ENCODE measurements around the gene CIRBP. TPM values are rescaled to one million over a fixed set of nuclear protein-coding genes. Genes with fewer than 3 reads are reported as not detected.
A peak's percentile ranks its signal among the peaks of the same experiment; 100 is the strongest.

Gene CIRBP
- total RNA-seq, 1 experiment from 2014 or later: 66.6 TPM

DNA sequence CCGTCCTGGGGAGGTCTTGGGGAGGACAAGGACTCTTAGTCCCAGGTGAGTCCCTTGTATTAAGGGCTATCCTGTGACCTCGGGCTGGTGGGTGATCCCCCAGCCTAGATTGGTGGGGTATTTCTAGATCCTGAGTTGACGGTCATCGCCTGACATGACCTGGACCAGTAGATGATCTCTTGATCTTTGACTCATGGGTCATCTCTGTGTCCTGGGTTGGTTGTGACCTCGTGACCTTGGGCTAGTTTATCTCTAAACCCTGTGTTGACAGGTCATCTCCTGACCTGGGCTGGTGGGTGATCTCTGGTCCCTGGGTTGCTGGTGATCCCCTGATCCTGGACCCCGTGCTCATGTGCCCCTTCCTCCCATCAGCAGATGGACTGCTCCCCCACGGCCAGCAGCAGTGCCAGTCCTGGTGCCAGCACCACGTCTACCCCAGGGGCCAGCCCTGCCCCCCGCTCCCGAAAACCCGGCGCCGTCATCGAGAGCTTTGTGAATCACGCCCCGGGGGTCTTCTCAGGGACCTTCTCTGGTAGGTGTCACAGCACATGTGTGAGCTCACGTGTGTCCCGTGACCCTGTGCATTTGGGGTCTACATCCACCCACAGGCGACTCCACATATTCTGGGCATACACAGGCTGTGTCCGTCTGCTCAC, 14.5 kb upstream of the CIRBP start:
- no TSS peak for BruUV-seq (replicated peaks)
- Histone ChIP-seq H3K4me1 (ENCODE audit: control insufficient read depth, insufficient read depth, low read length) (peaks cover 55% of the 10 kb centered on the region), H3K27me3 (ENCODE audit: control insufficient read depth, insufficient read depth, low read length) (no peaks in the 10 kb centered on the region), H3K4me3 (ENCODE audit: low read depth in 2 of 2, low read length in 2 of 2) (peak overlapping the region; percentile 32 to 59; a peak in 3 of 4 replicates), H3K9me3 (ENCODE audit: control insufficient read depth, insufficient read depth, low read depth, low read length) (no peaks in the 10 kb centered on the region), H3K36me3 (ENCODE audit: control insufficient read depth, insufficient read depth, low read length) (peaks cover 5% of the 10 kb centered on the region), H3K27ac (ENCODE audit: low read length) (peak overlapping the region; percentile 62)
- POLR2A ChIA-PET: no interaction called here
- no peak for ATAC-seq
- no peak for DNase-seq (ENCODE audit: low read depth, low spot score)
- CTCF ChIA-PET: no interaction called here
- in situ Hi-C loops (cut with HindIII; ENCODE audit: low pct_unique_long_range_greater_than_20kb, low sequenced_read_pairs): no loop called here
- intact Hi-C loops (cut with micrococcal nuclease; ENCODE audit: unreplicated experiment): no loop called here
- TF ChIP-seq TCF7L2 (IDR thresholded peaks at IDR 0.05; ENCODE audit: low read depth, low read length): no peak
- TF ChIP-seq, protein P1, sequence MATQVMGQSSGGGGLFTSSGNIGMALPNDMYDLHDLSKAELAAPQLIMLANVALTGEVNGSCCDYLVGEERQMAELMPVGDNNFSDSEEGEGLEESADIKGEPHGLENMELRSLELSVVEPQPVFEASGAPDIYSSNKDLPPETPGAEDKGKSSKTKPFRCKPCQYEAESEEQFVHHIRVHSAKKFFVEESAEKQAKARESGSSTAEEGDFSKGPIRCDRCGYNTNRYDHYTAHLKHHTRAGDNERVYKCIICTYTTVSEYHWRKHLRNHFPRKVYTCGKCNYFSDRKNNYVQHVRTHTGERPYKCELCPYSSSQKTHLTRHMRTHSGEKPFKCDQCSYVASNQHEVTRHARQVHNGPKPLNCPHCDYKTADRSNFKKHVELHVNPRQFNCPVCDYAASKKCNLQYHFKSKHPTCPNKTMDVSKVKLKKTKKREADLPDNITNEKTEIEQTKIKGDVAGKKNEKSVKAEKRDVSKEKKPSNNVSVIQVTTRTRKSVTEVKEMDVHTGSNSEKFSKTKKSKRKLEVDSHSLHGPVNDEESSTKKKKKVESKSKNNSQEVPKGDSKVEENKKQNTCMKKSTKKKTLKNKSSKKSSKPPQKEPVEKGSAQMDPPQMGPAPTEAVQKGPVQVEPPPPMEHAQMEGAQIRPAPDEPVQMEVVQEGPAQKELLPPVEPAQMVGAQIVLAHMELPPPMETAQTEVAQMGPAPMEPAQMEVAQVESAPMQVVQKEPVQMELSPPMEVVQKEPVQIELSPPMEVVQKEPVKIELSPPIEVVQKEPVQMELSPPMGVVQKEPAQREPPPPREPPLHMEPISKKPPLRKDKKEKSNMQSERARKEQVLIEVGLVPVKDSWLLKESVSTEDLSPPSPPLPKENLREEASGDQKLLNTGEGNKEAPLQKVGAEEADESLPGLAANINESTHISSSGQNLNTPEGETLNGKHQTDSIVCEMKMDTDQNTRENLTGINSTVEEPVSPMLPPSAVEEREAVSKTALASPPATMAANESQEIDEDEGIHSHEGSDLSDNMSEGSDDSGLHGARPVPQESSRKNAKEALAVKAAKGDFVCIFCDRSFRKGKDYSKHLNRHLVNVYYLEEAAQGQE (IDR thresholded peaks at IDR 0.05; ENCODE audit: insufficient read depth in 1 of 2, low read depth in 2 of 2, low read length in 1 of 2): no peak
- TF ChIP-seq, protein P2, sequence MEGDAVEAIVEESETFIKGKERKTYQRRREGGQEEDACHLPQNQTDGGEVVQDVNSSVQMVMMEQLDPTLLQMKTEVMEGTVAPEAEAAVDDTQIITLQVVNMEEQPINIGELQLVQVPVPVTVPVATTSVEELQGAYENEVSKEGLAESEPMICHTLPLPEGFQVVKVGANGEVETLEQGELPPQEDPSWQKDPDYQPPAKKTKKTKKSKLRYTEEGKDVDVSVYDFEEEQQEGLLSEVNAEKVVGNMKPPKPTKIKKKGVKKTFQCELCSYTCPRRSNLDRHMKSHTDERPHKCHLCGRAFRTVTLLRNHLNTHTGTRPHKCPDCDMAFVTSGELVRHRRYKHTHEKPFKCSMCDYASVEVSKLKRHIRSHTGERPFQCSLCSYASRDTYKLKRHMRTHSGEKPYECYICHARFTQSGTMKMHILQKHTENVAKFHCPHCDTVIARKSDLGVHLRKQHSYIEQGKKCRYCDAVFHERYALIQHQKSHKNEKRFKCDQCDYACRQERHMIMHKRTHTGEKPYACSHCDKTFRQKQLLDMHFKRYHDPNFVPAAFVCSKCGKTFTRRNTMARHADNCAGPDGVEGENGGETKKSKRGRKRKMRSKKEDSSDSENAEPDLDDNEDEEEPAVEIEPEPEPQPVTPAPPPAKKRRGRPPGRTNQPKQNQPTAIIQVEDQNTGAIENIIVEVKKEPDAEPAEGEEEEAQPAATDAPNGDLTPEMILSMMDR (IDR thresholded peaks at IDR 0.05): no peak
- no peak for TF ChIP-seq SIN3A (IDR thresholded peaks at IDR 0.05; ENCODE audit: borderline replicate concordance, insufficient read depth, low read depth, low read length)
- peak; percentile 29; the same call in 1 of the 2 replicates for TF ChIP-seq POLR2AphosphoS5 (IDR thresholded peaks at IDR 0.05; ENCODE audit: low read depth, low read length)

DNA sequence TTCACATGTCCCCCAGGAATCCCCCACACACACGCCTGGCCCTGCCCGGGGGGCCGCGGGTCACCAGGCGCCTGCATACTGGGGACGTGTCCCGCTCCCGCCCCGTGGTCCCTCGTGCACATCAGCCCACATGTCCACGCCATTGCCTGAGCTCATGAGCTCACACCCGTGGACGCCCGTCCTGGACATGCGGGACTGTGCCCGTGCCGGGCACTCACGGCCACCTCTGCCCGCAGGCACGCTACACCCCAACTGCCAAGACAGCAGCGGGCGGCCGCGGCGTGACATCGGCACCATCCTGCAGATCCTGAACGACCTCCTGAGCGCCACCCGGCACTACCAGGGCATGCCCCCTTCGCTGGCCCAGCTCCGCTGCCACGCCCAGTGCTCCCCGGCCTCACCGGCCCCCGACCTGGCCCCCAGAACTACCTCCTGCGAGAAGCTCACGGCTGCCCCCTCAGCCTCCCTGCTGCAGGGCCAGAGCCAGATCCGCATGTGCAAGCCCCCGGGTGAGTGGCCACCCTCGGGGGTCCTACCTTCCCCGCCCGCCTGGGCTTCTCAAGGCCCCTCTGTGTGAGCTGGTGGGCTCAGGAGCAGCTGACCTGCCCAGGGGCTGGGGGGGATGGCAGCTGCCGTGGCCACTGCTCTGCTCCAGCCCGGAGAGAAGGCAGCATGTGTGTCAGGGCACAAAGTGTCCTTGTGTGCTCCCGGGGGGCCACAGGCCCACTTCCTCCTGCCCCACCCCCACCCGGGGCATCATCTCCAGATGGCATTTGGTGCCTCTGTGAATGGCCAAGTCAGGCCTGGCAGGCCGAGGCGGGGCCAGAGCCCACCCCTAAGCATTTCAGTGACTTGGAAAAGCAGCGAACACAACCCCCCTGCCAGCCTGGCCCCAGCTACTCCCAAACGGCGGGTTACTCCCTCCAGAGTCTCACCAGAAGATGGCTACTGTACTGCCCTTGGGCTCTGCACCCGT, 13.7 kb upstream of the CIRBP start:
- peaks cover 63% of the 10 kb centered on the region for H3K4me1 ChIP-seq (ENCODE audit: control insufficient read depth, insufficient read depth, low read length)
- ChIA-PET POLR2A (no interaction called here), CTCF (no interaction called here)
- DNase-seq (ENCODE audit: low read depth, low spot score) (no peak), ATAC-seq (no peak)
- in situ Hi-C loops (cut with HindIII; ENCODE audit: low pct_unique_long_range_greater_than_20kb, low sequenced_read_pairs) (no loop called here), intact Hi-C loops (cut with micrococcal nuclease; ENCODE audit: unreplicated experiment) (no loop called here)
- TF ChIP-seq POLR2AphosphoS5 (IDR thresholded peaks at IDR 0.05; ENCODE audit: low read depth, low read length) (0 out of 2 replicates have a peak, but pooled peaks have one; percentile 37), TCF7L2 (IDR thresholded peaks at IDR 0.05; ENCODE audit: low read depth, low read length) (no peak), SIN3A (IDR thresholded peaks at IDR 0.05; ENCODE audit: borderline replicate concordance, insufficient read depth, low read depth, low read length) (no peak)
- TF ChIP-seq, protein P1 (IDR thresholded peaks at IDR 0.05; ENCODE audit: insufficient read depth in 1 of 2, low read depth in 2 of 2, low read length in 1 of 2): no peak
- TF ChIP-seq, protein P2 (IDR thresholded peaks at IDR 0.05): no peak
- BruUV-seq (replicated peaks): no TSS peak
- peaks cover 2% of the 10 kb centered on the region for H3K36me3 ChIP-seq (ENCODE audit: control insufficient read depth, insufficient read depth, low read length)
- H3K4me3 ChIP-seq (ENCODE audit: low read depth in 2 of 2, low read length in 2 of 2): no peak overlapping the region
- H3K9me3 ChIP-seq (ENCODE audit: control insufficient read depth, insufficient read depth, low read depth, low read length): no peaks in the 10 kb centered on the region
- peak overlapping the region; percentile 62 for H3K27ac ChIP-seq (ENCODE audit: low read length)
- H3K27me3 ChIP-seq (ENCODE audit: control insufficient read depth, insufficient read depth, low read length): no peaks in the 10 kb centered on the region

All from Panc1 (cell line).